ENCODE data around the gene CLPTM1L.
"Not testable (repeated sequence)": the region's sequence is repeated elsewhere in the genome, so short reads cannot be mapped to it uniquely, and the experiment has no call there.

CLPTM1L gene

GRCh38 chr5:1381370-1382247 is 36.7 kb upstream of the CLPTM1L start:
- no peak for DNase-seq (ENCODE audit: low read depth in 1 of 2, low spot score in 1 of 2)

- DNase-seq (ENCODE audit: low read depth in 1 of 2, low spot score in 1 of 2), result no peak
Observed at GRCh38 chr5:1380910-1381309, 36.0 kb upstream of the CLPTM1L start.

GRCh38 chr5:1380011-1380817 is 35.3 kb upstream of the CLPTM1L start:
- DNase-seq (ENCODE audit: low read depth in 1 of 2, low spot score in 1 of 2), result peak; percentile 14 to 31

- DNase-seq (ENCODE audit: low read depth in 1 of 2, low spot score in 1 of 2), result no peak
Observed at GRCh38 chr5:1378866-1379659, 34.2 kb upstream of the CLPTM1L start.

GRCh38 chr5:1378096-1378495 is 33.2 kb upstream of the CLPTM1L start:
- no peak for DNase-seq (ENCODE audit: low read depth in 1 of 2, low spot score in 1 of 2)

- DNase-seq (ENCODE audit: low read depth in 1 of 2, low spot score in 1 of 2), result no peak
Observed at GRCh38 chr5:1376981-1377380, 32.1 kb upstream of the CLPTM1L start.

- no peak for DNase-seq (ENCODE audit: low read depth in 1 of 2, low spot score in 1 of 2)
Observed at GRCh38 chr5:1375871-1376810, 31.2 kb upstream of the CLPTM1L start.

- DNase-seq (ENCODE audit: low read depth in 1 of 2, low spot score in 1 of 2), result no peak
Observed at GRCh38 chr5:1374679-1375055, 29.8 kb upstream of the CLPTM1L start.

- DNase-seq (ENCODE audit: low read depth in 1 of 2, low spot score in 1 of 2), result no peak
Observed at GRCh38 chr5:1374030-1374678, 29.3 kb upstream of the CLPTM1L start.

GRCh38 chr5:1371972-1372342 is 27.1 kb upstream of the CLPTM1L start:
- DNase-seq (ENCODE audit: low read depth in 1 of 2, low spot score in 1 of 2), result not testable (repeated sequence)

GRCh38 chr5:1371218-1371971 is 26.5 kb upstream of the CLPTM1L start:
- no peak for DNase-seq (ENCODE audit: low read depth in 1 of 2, low spot score in 1 of 2)

- no peak for DNase-seq (ENCODE audit: low read depth in 1 of 2, low spot score in 1 of 2)
Observed at GRCh38 chr5:1370006-1370405, 25.1 kb upstream of the CLPTM1L start.

- DNase-seq (ENCODE audit: low read depth in 1 of 2, low spot score in 1 of 2), result no peak
Observed at GRCh38 chr5:1368756-1369155, 23.9 kb upstream of the CLPTM1L start.

GRCh38 chr5:1368236-1368635 is 23.3 kb upstream of the CLPTM1L start:
- DNase-seq (ENCODE audit: low read depth in 1 of 2, low spot score in 1 of 2), result no peak

- no peak for DNase-seq (ENCODE audit: low read depth in 1 of 2, low spot score in 1 of 2)
Observed at GRCh38 chr5:1367149-1367548, 22.2 kb upstream of the CLPTM1L start.

GRCh38 chr5:1366514-1366913 is 21.6 kb upstream of the CLPTM1L start:
- DNase-seq (ENCODE audit: low read depth in 1 of 2, low spot score in 1 of 2), result no peak

- no peak for DNase-seq (ENCODE audit: low read depth in 1 of 2, low spot score in 1 of 2)
Observed at GRCh38 chr5:1364211-1364610, 19.3 kb upstream of the CLPTM1L start.

GRCh38 chr5:1363581-1363980 is 18.7 kb upstream of the CLPTM1L start:
- no peak for DNase-seq (ENCODE audit: low read depth in 1 of 2, low spot score in 1 of 2)

GRCh38 chr5:1363160-1363559 is 18.3 kb upstream of the CLPTM1L start:
- DNase-seq (ENCODE audit: low read depth in 1 of 2, low spot score in 1 of 2), result no peak
